H54 (cell line): Measurements from ENCODE around the gene C6orf58.

ENCODE experiments used
- DNase-seq: peaks from one replicate; pipeline ENCODE4 v3.0.0; 2011; ENCODE audit warnings: low spot score, mixed read lengths; ENCODE audit not compliant: insufficient read length
- FAIRE-seq: peaks from 3 replicates; lab custom pipeline; 2011; peaks lifted over from hg19 to GRCh38; lab: Jason Lieb, UNC
- POLR2A ChIP-seq: IDR thresholded peaks from 2 replicates; pipeline ENCODE4 v1.6.1; 2011; ENCODE audit warnings: low read depth, mild to moderate bottlenecking, low read length

Gene C6orf58

DNA sequence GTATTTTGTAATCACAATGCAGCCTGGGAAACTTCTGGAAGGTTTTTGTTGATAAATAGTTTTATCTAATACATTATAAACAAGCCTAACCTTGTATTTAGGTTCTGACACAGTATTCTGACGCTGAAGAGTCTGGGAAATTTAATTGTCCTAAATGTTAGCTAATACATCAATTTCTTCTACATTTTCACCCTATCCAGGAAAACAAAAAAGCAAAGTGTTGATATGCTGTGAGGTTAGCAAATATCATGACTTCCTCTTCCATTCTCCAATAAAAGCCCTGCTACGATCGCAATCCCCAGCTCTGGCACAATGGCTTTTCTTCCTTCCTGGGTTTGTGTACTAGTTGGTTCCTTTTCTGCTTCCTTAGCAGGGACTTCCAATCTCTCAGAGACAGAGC, at the start of gene C6orf58:
C6orf58 (plus strand) TSS at position 301 of the 400 bp plus-strand sequence; CDS start at position 313, 12 bp downstream.
- DNase-seq, result no peak
- FAIRE-seq, result no peak

DNA sequence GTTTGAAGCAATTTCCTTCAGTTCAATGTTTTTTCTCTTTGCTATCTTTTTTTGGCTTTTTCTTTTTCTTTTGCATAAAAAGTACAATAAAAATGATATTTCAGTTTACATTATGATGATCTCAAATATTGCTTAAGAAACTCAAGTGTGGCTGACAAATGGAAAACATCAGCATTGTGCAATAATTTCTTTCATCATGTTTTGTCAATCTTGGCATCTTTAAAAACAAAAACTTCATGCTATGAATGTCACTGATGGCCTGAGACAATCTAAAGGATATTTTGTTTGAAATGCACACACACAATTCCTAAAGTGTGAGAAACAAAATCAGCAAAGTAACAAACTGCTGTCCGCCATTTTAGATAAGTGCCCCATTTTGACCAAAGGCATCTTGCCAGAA, 44.0 kb upstream of the C6orf58 start:
- FAIRE-seq (no peak), DNase-seq (no peak)
- no peak for TF ChIP-seq POLR2A

More for the DNA sequence above, at the start of gene C6orf58:
- TF ChIP-seq POLR2A, result no peak

GRCh38 chr6:127533736-127534135, 43.2 kb upstream of the C6orf58 start:
- DNase-seq, result no peak
- FAIRE-seq, result no peak
- TF ChIP-seq POLR2A, result no peak

DNA sequence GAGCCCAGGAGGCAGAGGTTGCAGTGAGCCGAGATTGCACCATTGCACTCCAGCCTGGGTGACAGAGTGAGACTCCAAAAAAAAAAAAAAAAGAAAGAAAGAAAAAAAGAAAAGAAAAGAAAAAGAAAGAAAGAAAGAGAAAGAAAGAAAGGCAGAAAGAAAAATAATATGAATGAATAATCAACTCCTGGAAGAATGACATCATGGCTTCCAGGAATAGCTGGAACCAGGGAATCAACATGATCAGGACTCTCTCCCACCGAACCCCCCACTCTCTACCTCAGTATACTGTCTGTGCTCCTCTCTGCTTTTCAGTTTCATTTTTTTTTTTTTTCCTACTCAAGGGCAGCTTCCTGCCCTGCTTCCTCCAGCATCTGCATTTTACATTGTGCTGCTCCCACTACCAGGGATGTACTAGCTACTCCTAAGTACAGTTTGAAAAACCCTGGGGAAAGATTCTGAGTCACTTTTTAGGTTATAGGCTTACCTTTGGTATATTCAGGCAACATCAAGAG, 38.2 kb upstream of the C6orf58 start:
- FAIRE-seq (no peak), DNase-seq (no peak)
- no peak for TF ChIP-seq POLR2A

GRCh38 chr6:127539272-127539671, 37.7 kb upstream of the C6orf58 start:
- no peak for FAIRE-seq
- no peak for TF ChIP-seq POLR2A
- no peak for DNase-seq

- FAIRE-seq, result no peak
- TF ChIP-seq POLR2A, result no peak
- DNase-seq, result no peak
These were observed 29.8 kb upstream of the C6orf58 start for GRCh38 chr6:127547215-127547614.

GRCh38 chr6:127547904-127548649, 28.9 kb upstream of the C6orf58 start:
- no peak for DNase-seq
- TF ChIP-seq POLR2A, result no peak
- FAIRE-seq, result no peak

- DNase-seq (no peak), FAIRE-seq (no peak)
- TF ChIP-seq POLR2A, result no peak
These were observed 26.6 kb upstream of the C6orf58 start for GRCh38 chr6:127550403-127550802.

DNA sequence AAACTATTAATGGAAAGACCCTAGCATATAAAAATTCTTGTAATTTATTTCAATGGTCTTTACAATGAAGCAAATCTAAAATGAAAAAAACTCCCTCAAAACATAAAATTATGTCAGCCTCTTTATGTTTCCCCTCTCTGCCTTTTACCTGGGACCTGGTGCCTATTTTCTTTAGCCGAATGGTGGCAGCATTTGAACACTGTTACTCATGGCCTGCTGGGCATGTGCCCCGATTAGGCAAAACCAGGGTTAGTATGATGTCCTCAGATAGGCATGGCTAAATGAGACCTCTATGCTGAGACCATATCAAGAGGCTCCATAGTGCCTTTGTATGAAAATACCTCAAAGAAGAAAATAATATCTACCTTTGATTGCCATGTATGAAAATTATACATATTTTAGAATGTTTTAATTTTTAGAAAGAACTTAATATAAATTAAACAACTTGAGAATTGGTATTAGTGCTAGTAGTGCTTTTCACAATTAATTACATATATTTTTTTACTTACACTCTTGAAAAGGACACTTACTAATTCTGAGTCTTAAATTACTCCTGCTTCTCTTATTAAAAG, 22.5 kb upstream of the C6orf58 start:
- FAIRE-seq (peak; percentile 41), DNase-seq (no peak)
- no peak for TF ChIP-seq POLR2A

- FAIRE-seq (no peak), DNase-seq (no peak)
- TF ChIP-seq POLR2A, result no peak
These were observed 15.3 kb upstream of the C6orf58 start for GRCh38 chr6:127561660-127562059.

DNA sequence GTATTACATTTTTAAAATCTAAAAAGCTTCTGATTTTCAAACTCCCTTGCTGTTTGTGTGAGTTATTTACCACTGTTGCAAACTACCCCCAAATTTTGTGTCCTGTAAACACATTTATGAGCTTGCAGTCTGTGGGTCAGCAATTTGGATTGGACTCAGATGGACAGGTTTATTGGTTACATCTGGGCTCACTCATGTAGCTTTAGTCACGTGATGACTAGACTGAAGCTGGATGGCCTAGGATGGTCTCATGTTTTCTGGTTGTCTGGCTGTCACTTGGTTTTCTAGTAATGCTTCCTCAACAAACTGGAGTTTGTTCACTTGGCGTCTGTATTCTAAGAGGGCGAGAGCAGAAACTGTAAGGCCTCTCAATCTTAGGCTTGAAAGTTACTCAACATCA, 12.2 kb upstream of the C6orf58 start:
- no peak for TF ChIP-seq POLR2A
- no peak for DNase-seq
- no peak for FAIRE-seq

DNA sequence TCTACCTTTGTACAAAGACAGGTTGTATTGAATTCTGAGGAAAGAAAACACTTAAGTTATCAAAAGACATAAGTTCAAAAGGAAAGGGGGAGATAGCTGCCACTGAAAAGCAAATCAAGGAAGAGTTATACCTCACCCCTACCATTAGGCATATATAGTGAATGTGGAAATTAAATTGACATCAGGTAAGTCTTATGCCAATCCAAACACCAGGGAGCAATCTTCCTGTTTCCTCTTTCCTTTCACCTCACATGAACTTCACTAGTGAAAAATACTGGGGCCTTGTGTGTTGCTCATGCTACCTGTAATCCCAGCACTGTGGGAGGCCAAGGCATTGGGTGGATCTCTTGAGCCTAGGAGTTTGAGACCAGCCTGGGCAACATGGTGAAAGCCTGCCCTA, 10.9 kb upstream of the C6orf58 start:
- no peak for DNase-seq
- TF ChIP-seq POLR2A, result no peak
- no peak for FAIRE-seq

DNA sequence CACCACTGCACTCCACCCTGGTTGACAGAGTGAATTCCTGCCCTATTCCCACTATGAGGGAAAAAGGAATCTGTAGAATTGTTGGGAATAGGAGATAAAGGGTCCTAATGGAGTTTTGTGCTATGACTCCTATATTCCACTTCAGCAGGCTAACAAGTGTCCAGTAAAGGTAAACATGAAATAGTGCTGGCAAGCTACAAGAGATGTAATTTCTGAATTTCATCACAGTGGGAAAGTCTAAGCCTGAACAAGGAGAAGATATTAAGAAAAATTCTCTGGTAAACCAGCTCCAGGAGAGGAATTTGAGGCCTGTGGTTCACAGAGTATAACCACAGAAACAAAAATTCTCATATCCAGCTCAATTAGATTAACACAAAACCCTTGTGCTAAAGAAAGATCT, 10.3 kb upstream of the C6orf58 start:
- no peak for TF ChIP-seq POLR2A
- FAIRE-seq (no peak), DNase-seq (no peak)

GRCh38 chr6:127567476-127567875, 9.5 kb upstream of the C6orf58 start:
- DNase-seq (no peak), FAIRE-seq (no peak)
- TF ChIP-seq POLR2A, result no peak

- DNase-seq, result no peak
- TF ChIP-seq POLR2A, result no peak
- no peak for FAIRE-seq
These were observed 6.1 kb upstream of the C6orf58 start for GRCh38 chr6:127570739-127571389.
